Retina (tissue), 1 donor: ENCODE data around the gene MOSPD2.
A peak's percentile ranks its signal among the peaks of the same experiment; 100 is the strongest.

Source experiments
- DNase-seq: peaks from one replicate; pipeline ENCODE4 v3.0.0-alpha.2; 2016

The MOSPD2 gene

DNA sequence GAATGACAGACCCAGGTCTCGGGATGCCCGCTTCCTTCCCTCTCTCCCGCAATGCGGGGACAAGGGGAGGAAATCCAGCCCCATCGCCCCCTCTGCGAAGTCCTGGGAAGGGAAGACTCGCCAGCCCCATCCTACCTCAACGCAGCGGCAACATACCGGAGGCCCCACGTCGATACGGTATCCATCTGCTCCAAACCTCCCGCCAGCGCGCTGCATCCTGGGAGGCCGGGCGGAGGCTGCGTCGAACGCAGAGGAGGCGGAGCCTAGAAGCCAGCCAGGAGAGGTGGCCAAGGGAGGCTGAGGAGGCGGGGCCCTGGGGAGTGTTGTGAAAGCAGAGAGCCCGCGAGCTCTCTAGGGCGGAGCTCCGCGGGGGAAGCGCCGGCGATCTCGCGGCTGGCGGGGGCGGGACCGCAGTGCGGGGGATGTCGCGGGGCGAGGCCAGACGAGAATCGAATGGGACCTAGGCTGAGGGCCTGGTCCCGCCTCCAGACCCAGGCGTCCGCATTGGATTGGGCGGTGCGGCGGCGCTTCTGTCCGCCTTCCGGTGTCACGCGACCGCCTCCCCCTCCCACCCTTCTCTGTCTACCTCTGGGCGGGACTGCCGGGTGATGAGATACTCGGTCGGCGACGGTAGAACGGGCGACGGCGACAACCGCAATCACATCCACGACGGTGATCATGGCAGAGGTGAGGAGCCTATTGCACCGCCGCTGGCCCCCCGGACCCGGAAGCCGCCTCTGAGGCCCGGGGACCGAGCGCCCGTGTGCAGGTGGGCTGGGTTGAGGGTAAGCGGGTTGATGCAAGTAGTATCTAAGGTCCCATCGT is at the start of gene MOSPD2, which contains the start of gene FANCB:
Gene MOSPD2, plus strand, starts transcription at position 571 of the 825 bp plus-strand sequence. Its CDS starts 108 bp downstream, at position 679.
Gene FANCB, minus strand, starts transcription at position 219 of the 825 bp plus-strand sequence. CDS start 7,559 bp downstream, outside the sequence.
- peak; percentile 85 for DNase-seq

DNA sequence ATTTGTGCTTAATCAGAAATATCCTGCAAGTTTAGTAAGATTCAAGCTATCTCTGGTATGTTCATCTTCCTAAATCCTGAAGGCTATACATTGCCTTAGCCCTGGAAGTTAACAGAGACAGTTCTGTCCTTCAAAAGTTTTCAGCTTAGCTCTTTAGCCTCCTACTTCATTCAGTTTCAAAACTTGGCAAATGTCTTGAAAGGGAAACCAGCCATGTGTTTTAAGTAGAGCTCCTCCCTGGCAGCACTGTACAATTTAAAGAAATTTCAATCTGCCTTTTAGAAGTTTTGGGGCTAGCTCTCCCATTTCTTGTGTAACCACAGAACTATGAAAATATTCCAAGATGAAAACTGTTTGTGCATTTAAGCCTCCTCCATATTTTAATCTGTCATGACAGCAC is 47.4 kb upstream of the MOSPD2 start:
- no peak for DNase-seq

DNA sequence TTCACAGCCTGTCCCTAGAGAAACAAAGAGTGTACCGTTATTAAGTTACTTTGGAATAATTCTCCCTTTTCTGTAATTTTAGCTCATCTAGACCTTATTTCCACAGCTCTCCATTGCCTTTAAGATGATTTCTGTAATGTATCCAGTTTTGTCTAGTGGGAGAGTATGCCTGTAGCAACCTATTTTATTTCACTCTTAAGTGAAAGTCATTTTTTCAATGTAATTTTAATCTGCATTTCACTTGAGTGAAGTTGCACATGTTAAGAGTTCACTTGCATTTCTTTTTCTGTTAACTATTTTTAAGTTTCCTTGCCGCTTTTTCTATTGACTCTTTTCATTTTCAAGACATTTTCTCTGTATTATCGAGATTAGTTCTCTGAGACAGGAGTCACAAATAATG is 46.9 kb upstream of the MOSPD2 start:
- DNase-seq: no peak

DNA sequence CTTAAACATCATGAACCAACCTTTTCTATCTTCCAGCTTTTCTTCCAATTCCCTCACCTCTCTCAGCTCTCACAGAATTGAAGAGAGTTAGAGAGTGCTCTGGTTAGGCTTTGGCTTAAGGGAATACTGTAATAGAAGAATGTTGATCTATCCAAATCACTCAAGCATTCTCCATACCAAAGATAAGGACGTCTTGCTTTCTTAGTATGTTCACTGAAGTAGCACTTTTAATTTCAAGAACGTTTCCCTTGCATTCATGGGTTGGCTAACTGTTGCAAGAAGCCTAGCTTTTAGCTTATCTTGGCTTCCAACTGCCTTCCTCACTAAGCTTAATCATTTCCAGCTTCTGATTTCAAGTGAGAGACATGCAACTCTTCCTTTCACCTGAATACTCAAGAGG is 43.6 kb upstream of the MOSPD2 start:
- DNase-seq: no peak

DNA sequence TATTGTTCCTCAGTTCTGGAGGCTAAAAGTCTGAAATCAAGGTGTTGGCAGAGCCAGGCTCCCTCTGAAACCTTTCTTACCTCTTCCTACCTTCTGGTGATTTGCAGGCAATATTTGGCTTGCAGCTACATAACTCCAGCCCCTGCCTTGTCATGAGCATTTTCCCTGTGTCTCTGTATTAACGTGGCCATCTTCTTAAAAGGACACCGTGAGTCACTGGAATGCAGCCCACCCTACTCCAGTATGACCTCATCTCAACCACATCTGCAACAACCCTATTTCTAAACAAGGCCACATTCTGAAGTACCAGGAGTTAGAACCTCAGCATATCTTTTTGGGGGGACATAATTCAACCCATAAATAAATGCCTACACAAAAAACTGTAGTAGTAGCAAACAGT is 41.1 kb upstream of the MOSPD2 start:
- no peak for DNase-seq

DNA sequence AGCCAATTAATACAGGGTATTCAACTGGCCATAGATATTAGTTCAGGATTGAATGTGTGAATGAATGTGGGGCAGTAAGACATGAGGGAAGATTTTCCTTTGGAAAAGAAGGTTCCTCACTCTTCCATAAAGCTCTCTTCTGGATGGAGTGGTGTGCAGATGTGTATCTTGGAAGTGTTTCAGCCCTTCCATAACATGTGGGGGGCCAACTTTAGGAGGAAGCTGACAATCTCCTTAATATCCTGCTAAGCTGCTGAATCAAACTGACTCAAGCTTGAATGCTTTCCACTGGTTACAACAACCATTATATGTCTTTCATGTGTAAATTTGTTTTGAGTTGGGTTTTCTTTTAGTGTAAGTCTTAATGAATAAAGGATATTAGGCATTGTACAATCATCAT is 40.6 kb upstream of the MOSPD2 start:
- DNase-seq: no peak

DNA sequence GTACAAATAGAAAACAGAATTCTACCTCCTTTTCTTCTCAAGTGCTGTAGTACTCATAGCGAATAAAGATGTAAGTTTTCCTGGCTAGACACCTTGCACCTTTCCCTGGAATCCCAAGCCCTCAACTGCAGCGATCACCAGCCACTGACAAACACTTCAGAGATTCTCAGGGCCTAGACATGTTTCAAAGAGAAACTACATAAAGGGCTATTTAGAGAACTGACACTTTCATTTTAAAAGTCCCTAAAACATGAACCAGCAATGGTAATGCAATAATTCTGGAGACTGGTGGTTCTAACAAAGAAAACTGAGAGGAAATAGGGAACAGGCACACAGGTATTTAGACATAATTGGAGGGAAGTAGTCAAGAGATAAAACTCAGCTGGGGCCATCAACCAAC is 36.1 kb upstream of the MOSPD2 start:
- no peak for DNase-seq

DNA sequence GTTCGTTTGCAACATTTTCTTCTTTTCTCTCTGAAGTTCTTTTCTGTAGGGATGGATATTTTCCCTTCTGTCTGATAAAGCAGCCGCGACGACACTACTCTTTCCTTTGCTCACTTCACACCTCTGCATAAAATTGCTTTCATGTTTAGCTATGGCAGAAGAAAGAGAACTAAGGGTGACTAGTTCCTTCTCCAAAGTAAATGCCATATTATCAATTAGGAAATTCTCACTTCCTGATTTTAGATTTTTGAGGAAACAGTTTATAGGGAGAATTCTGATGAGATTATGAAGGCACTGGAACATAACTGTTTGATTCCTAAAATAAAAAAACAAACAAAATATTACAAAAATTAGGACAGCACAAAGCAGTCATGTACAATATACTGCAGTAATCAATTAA is 29.6 kb upstream of the MOSPD2 start:
- no peak for DNase-seq

DNA sequence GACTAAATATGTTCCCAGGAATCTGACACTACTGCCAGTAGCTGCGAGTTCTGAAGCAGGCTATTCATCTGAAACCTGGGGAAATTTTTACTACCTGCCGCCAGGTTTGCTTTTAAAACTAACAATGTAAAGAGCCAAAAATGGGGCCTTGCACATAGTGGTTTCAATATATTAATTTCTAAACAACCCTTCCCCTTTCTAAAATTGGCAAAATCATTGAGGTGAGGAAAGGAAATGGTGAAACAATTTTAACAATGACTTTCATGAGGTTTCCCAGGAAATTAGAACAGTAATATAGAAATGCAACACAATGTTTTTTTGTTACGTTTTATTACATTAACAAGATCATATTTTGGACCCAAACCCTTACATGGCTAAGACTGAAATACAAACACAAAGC is 21.7 kb upstream of the MOSPD2 start:
- DNase-seq: no peak

DNA sequence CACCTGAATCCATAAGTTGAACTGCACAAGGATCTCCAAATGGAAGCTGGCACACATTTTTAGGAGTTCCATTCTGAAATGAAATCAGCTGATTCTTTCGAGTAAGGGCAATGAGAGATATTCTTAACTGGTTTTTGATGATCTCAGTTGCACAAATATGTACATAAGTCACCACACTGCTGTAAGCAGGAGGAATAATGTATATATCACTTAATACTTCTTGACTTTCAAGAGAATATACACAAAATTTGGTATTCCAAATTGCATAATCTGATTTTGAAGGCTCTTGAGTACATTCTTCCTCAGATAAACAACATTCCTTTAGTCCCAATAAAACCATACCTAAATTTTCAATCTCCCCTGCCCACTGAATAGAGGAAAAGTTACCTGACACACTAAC is 8.6 kb upstream of the MOSPD2 start:
- no peak for DNase-seq

DNA sequence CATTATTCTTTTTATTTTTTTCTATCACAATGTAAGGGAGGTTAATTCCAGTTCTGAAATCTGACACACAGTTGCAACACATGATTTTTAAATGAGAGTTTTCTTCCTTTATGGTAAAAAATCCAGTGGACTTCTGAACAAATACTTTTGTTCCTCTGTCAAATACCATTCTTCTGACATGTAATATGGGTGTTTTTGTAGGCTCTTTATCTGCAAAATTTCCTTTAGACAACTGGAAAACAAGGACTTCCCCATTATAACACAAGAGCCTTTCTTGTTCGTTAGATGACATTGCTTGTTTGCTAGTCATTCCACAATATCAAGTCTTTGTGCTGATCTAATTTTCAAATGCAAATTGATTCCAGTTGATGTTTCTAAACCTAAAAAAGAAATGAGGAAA is 8.0 kb upstream of the MOSPD2 start:
- no peak for DNase-seq

DNA sequence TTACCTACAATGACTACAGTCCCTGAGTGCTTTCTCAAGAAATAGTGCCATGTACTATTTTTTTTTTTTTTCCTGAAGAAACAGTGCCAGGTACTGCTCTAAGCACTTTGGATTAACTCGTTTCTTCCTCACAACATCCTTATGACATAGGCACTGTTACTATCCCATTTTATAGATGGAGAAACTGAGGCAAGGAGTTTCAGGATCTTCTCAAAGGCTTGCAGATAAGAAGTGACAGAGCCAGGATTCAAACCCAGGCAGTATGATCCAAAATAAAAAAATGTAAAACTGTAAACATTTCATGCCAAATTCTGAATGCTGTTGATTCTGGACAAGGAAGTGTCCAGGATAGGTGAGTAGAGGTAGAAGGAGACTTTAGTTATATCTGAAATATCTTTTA is 1.5 kb upstream of the MOSPD2 start:
- no peak for DNase-seq

DNA sequence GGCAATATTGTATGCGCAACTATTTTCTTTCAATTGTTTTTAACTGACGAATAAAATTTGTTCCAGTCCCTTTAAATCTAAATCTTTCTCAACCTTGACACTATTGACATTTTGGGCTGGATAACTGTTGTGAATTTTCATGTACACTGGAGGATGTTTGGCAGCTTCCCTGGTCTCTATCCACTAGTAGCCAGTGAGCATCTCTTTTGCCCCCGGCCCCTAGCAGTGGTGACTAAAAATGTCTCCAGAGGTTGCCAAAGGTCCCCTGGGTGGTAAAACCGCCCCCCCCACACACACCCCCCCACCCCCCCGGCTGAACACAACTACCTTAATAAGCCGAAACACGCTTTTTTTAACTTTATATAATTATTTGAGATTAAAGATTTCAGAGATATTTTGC is 866 bp upstream of the MOSPD2 start:
- no peak for DNase-seq

DNA sequence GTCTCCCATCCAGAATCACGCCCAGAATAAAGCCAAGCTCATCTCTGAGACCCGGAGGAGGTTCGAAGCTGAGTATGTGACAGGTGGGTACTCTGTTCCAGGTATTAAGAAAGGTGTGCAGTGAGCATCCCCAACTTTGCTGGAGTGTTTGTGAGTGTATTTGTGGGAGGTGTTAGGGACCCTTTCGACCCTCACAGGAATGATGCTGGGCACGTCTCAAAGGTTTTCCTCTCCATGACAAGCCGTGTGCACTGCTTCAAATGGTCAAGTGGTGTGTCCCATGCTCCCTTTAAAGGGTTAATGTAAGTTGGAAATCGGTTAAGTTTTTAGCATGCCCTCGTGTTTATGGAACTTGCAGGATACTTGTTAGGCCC is 442 bp downstream of the MOSPD2 start:
- no peak for DNase-seq

DNA sequence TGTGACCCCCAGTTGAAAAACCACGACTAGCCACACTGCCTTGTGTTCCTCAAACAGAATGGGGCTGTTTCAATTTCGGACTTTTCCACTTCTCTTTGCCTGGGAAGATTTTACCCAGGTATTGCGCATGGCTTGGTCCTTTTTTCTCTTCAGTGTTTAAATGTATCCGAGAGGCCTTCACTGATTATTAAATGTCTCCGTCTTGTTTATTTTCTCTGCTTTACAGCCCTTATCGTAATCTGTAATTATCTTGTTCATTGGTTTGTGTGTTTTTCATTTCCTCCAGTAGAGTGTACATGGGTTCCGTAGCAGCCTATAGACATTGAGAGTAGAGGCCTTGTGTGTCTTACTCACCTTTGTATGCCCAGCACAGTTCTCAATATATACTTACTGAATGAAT is 2.4 kb downstream of the MOSPD2 start:
- no peak for DNase-seq

DNA sequence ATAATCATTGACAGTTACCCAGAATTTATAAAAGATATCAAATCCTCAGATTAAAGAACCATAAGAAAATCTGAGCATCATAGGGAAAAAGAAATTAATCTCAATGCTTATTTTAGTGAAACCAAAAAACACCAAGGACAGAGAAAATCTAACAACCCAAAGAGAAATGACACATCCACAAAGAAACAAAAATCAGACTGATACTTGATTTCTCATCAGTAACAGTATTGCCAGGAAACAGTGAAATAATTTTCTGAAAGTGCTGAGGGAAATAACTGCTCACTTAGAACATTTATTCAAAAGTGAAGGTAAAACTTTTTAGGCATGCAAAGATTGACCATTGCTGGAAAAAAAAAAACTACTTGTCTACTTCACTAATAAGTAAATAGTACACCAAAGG is 10.6 kb downstream of the MOSPD2 start:
- no peak for DNase-seq

DNA sequence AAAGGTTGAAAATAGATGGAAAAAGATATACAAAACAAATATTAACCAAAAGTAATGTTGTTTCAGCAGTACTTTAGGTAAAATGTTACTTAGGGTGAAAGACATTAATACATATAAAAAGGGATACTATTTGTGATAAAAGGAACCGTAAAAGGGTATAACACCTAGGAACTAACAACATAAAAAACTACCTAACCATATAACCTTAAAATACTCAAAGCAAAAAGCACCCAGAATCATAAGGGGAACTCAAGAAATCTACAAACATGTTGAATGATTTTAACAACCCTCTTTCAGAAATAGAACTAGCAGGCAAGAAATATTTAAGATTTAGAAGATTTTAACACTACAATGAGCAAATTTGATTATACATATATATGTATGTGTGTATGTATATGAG is 11.5 kb downstream of the MOSPD2 start:
- no peak for DNase-seq

DNA sequence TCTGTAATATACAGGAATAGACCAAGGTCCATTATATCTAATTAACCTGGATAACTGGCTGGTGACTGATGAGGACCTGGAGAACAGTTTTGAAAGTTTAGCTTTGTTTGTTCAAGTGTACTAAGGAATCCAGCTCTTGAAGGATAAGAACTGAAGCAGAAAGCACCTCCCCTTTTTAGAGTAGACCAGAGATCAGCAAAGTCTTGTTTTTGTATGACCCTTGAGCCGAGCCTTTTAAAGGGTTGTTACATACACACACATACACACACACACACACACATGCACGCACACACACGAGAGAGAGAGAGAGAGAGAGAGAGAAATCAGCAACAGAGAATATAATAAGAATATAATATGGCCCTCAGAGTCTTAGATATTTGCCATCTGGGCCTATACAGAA is 13.0 kb downstream of the MOSPD2 start:
- no peak for DNase-seq

DNA sequence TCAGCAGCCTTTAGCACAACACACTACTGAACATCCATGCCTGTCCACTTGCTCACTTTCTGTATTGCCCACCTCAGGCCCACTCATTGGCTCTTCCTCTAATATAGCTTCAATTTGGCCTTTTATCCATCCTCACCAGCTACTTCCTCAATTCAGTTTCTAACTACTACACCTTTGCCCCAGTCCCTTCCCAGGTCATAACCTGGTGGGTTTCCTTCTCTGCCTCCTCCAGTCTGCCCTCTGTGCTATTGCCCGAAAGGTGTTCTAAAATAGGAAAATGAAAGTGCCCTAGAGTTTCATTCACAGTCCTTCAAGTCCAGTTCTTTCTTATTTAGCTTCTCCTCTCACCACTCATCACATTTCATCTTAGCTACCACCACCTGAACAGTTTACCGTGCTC is 23.1 kb downstream of the MOSPD2 start:
- DNase-seq: no peak

DNA sequence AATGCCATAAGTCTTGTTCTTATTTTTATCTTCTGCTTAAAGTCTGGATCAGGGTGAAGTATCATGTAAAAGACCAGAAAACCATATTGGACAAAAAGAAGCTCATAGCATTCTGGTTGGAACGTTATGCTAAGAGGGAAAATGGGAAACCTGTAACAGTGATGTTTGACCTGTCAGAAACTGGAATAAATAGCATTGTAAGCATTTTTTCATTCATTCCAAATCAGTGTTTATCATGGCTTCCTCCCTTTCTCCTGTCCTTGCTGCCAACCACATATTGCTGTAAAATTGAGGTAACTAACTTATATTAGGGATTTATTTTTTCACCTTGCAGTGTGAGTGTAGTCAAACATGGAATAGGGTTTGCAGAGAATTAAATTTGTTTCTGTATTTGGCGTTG is 23.8 kb downstream of the MOSPD2 start:
- no peak for DNase-seq

DNA sequence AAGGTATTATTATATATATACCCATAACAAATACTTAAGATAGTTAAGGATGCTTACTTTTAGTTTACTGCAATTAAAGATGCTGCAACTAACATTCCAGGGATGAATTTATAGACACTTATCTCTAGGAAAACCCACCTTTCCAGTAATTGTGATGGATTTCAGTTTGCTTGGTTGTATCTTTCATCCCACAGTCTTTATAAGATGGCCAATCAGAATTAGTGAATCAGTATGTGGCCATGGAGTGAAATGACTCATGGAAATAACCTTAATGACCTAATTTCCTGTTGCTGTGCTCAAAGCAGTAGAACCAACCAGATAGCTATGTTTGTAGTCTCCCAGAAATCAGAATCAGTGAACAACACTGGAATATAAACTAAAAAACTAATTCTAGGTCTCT is 26.4 kb downstream of the MOSPD2 start:
- no peak for DNase-seq

DNA sequence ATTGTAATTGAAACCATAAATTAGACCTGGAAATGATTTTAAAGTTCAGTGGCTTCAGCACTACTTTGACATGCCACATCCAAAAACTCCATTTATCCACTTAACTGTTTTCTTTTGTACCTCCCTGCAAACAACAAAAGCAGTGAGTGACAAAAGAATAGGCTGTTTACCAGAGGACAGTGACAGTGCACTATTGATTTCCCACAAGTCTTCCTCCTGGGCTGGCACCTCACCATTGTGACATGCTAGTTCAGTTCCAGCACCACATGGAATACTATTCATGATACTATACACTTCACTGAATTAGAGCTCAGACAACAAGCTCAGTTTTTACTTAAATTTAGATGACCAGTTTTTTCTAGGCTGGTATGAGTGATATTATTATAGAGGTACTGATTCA is 29.3 kb downstream of the MOSPD2 start:
- DNase-seq: no peak

DNA sequence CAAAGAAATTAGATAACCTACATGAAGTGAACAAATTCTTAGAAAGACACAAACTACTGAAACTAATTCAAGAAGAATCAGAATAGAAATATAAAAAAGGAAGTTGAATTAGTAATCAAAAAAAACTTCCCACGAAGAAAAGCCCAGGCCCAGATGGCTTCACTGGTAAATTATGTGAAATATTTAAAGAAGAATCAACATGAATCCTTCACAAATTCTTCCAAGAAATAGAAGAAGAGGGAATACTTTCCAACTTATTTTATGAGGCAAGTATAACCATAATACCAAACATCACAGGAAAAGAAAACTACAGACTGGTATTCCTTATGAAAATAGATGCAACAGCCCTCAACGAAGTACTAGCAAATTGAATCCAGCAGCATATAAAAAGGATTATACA is 30.7 kb downstream of the MOSPD2 start:
- no peak for DNase-seq

DNA sequence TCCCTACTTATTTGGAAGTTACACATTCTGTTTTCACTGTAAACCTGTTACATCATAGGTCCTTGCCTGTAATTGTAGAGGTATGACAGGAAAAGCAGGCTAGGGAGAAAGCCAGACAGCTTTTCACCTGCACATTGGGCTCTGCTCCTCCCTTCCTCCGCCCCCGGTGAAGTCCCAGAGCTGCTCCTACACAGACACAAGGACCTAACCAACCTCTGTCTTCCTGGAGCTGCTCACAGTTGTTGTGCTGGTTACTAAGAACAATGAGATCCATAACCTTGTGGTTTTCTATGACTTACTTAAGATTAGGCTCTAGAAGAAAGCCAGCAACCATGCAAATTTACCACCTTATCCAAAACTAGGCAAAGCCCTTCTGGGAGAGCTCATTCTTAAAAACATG is 40.0 kb downstream of the MOSPD2 start:
- DNase-seq: no peak

DNA sequence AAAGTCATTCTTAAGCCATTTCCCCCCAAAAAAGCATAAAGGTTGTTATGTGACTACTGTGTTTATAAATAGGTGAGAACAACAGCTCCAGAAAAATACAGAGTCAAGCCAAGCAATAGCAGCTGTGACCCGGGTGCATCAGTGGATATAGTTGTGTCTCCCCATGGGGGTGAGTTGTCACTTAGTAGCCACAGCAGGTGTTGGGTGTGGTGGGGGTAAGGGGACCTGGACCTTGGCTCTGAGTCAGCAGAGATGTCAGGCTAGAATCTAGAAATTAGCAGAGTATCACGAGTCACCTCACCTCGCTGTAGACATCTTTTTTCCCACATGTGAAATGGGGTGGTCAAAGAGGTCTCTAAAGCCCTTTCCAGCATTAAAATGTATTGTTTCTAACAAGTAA is 42.4 kb downstream of the MOSPD2 start:
- DNase-seq: no peak
